PC-9 (cell line): ENCODE measurements around the gene ST8SIA6. TPM values are rescaled to one million over a fixed set of nuclear protein-coding genes. Genes with fewer than 3 reads are reported as not detected.

Experiments
- BruUV-seq: library from RNA; stranded (reverse); fragments of 400-500 nt; replicated peaks from 2 replicates; lab custom pipeline; 2021; lab: Mats Ljungman, UMichigan
- CTCF ChIA-PET: fragments of 300-600 bp; sonication (Branson Sonifier 250); formaldehyde crosslinking; loops from one replicate; lab custom pipeline; 2022; ENCODE audit warnings: antibody characterized with exemption; lab: Charles Lee
- POLR2A ChIA-PET: fragments of 300-600 bp; sonication (Branson Sonifier 250); formaldehyde crosslinking; loops from one replicate; lab custom pipeline; 2022; ENCODE audit warnings: antibody characterized with exemption; ENCODE audit not compliant: unreplicated experiment; lab: Charles Lee
- DNase-seq, 2 experiments: peaks; one replicate each; pipeline versions ENCODE4 v3.0.0 to v3.0.0-alpha.2; 2015 to 2022; ENCODE audit warnings: mixed read lengths in 1 of 2
- H2AFZ ChIP-seq: fragments of 200-600 bp; sonication (generic); 2 replicates; pipeline ENCODE4 v1.8.1; 2017; ENCODE audit warnings: antibody characterized with exemption
- H3F3A ChIP-seq: fragments of 200-600 bp; sonication (generic); 2 replicates; pipeline ENCODE4 v1.8.1; 2017; ENCODE audit warnings: antibody characterized with exemption, mild to moderate bottlenecking, low read depth; ENCODE audit not compliant: insufficient read depth
- H3K27ac ChIP-seq: fragments of 200-600 bp; sonication (generic); 2 replicates; pipeline ENCODE4 v1.6.1; 2016; ENCODE audit warnings: mixed run types
- H3K27me3 ChIP-seq: fragments of 200-600 bp; sonication (generic); 2 replicates; pipeline ENCODE4 v1.6.1; 2016; ENCODE audit warnings: low read depth, mixed run types; ENCODE audit not compliant: insufficient read depth
- H3K36me3 ChIP-seq: fragments of 200-600 bp; sonication (generic); 2 replicates; pipeline ENCODE4 v1.6.1; 2016; ENCODE audit warnings: low read depth, mixed run types
- H3K4me1 ChIP-seq: fragments of 200-600 bp; sonication (generic); replicated peaks from 2 replicates; pipeline ENCODE4 v1.6.1; 2016; ENCODE audit warnings: mixed run types; ENCODE audit not compliant: insufficient read depth
- H3K4me2 ChIP-seq: fragments of 200-600 bp; sonication (generic); 2 replicates; pipeline ENCODE4 v1.6.1; 2017; ENCODE audit warnings: mixed run types
- H3K4me3 ChIP-seq: fragments of 200-600 bp; sonication (generic); 2 replicates; pipeline ENCODE4 v1.6.1; 2016; ENCODE audit warnings: mixed run types
- H3K79me2 ChIP-seq: fragments of 200-600 bp; sonication (generic); 2 replicates; pipeline ENCODE4 v1.6.1; 2017; ENCODE audit warnings: low read depth, mixed run types
- H3K9me2 ChIP-seq: fragments of 200-600 bp; sonication (generic); 2 replicates; pipeline ENCODE4 v1.8.1; 2017; ENCODE audit warnings: mild to moderate bottlenecking; ENCODE audit not compliant: insufficient read depth
- H3K9me3 ChIP-seq: fragments of 200-600 bp; sonication (generic); 2 replicates; pipeline ENCODE4 v1.8.1; 2016; ENCODE audit warnings: low read depth; ENCODE audit not compliant: insufficient read depth
- H4K20me1 ChIP-seq: fragments of 200-600 bp; sonication (generic); 2 replicates; pipeline ENCODE4 v1.8.1; 2017; ENCODE audit not compliant: insufficient read depth
- CTCF ChIP-seq: fragments of 200-600 bp; sonication (generic); conservative IDR thresholded peaks from 2 replicates; pipeline ENCODE4 v1.6.1; 2017; ENCODE audit warnings: mixed run types, antibody characterized with exemption, mild to moderate bottlenecking, moderate library complexity
- EZH2 ChIP-seq: fragments of 200-600 bp; sonication (generic); IDR thresholded peaks from 2 replicates; pipeline ENCODE4 v1.8.0; 2017; ENCODE audit warnings: antibody characterized with exemption, low read depth
- intact Hi-C: fragments of 100-400 bp; cut with micrococcal nuclease; formaldehyde crosslinking; loops from one replicate; pipeline ENCODE4 v1.10.0; 2022; ENCODE audit not compliant: unreplicated experiment
- total RNA-seq: library from RNA; stranded (reverse); gene quantifications from 2 replicates; pipeline ENCODE4 v1.2.3, GENCODE V29; 2021

The ST8SIA6 gene
- total RNA-seq, 1 experiment from 2014 or later = 2.1 TPM

DNA sequence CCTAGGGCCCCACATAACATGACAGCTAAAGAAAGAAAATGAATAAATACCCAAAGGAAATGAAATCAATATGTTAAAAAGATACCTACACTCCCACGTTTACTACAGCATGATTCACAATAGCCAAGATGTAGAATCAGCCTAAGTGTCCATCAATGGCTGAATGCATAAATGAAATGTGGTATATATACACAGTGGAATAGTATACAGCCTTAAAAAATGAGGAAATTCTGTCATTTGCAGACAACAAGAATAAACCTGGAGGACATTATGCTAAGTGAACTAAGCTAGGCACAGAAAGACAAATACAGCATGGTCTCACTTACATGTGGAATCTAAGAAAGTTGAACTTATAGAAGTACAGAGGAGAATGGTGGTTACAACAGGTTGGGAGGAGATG lies 102.9 kb downstream of the ST8SIA6 start:
- no peaks in the 10 kb centered on the region; the same call in 1 of the 2 replicates for H3K9me2 ChIP-seq

GRCh38 chr10:17349717-17350116 lies 104.7 kb downstream of the ST8SIA6 start:
- peak overlapping the region; percentile 91 for H3K4me2 ChIP-seq
- H3K79me2 ChIP-seq = no peaks in the 10 kb centered on the region
- no peaks in the 10 kb centered on the region for H3K27me3 ChIP-seq
- intact Hi-C loops = loop anchor here (5.0 kb wide), 1 partner anchor 83 kb away; no protein-coding TSS in a partner anchor
- H3K4me3 ChIP-seq = no peak overlapping the region
- peaks cover 26% of the 10 kb centered on the region; the same call in 1 of the 2 replicates for H3F3A ChIP-seq
- H3K27ac ChIP-seq = peak overlapping the region; percentile 91
- H3K9me2 ChIP-seq = no peaks in the 10 kb centered on the region; the same call in 1 of the 2 replicates
- no TSS peak for BruUV-seq
- no peaks in the 10 kb centered on the region for H3K9me3 ChIP-seq
- H4K20me1 ChIP-seq = no peaks in the 10 kb centered on the region
- DNase-seq = peak in 1 of 2 experiments; percentile 36
- TF ChIP-seq CTCF (no peak), EZH2 (no peak)
- H3K4me1 ChIP-seq = peaks cover 56% of the 10 kb centered on the region
- H3K36me3 ChIP-seq = no peaks in the 10 kb centered on the region
- ChIA-PET POLR2A (interaction anchor here (0.6 kb wide), 1 partner anchor 274 kb away, joined by 3 read pairs; no protein-coding TSS in a partner anchor), CTCF (interaction anchor here (0.7 kb wide), 1 partner anchor 142 kb away, joined by 3 read pairs; no protein-coding TSS in a partner anchor)
- H2AFZ ChIP-seq = no peak overlapping the region; the same call in 1 of the 2 replicates

More for the DNA sequence above, 102.9 kb downstream of the ST8SIA6 start:
- DNase-seq = no peak
- H3K27me3 ChIP-seq = no peaks in the 10 kb centered on the region
- no peaks in the 10 kb centered on the region for H3K79me2 ChIP-seq
- ChIA-PET CTCF (no interaction called here), POLR2A (no interaction called here)
- H3K9me3 ChIP-seq = no peaks in the 10 kb centered on the region
- intact Hi-C loops = no loop called here
- no peaks in the 10 kb centered on the region for H3K36me3 ChIP-seq
- H3F3A ChIP-seq = peaks cover 26% of the 10 kb centered on the region; the same call in 1 of the 2 replicates
- no TSS peak for BruUV-seq
- H3K4me1 ChIP-seq = peaks cover 56% of the 10 kb centered on the region
- no peak overlapping the region for H3K4me3 ChIP-seq
- no peak overlapping the region for H2AFZ ChIP-seq
- TF ChIP-seq EZH2 = no peak
- TF ChIP-seq CTCF = no peak
- H3K27ac ChIP-seq = no peak overlapping the region
- no peak overlapping the region for H3K4me2 ChIP-seq
- H4K20me1 ChIP-seq = no peaks in the 10 kb centered on the region

GRCh38 chr10:17348501-17349349 lies 105.7 kb downstream of the ST8SIA6 start:
- Histone ChIP-seq H3K27ac (peak overlapping the region; percentile 91), H4K20me1 (no peaks in the 10 kb centered on the region), H3F3A (peaks cover 21% of the 10 kb centered on the region; the same call in 1 of the 2 replicates), H2AFZ (peak overlapping the region; percentile 75), H3K4me3 (peak overlapping the region; percentile 54), H3K36me3 (no peaks in the 10 kb centered on the region), H3K4me2 (peak overlapping the region; percentile 91), H3K9me2 (no peaks in the 10 kb centered on the region; the same call in 1 of the 2 replicates), H3K79me2 (no peaks in the 10 kb centered on the region), H3K4me1 (peaks cover 46% of the 10 kb centered on the region), H3K9me3 (no peaks in the 10 kb centered on the region), H3K27me3 (no peaks in the 10 kb centered on the region)
- peak; percentile 83 to 85 for DNase-seq
- POLR2A ChIA-PET = interaction anchor here (0.6 kb wide), 2 partner anchors 149 to 531 kb away, joined by 3 to 6 read pairs; partner anchors contain the start of gene RSU1
- intact Hi-C loops = loop anchor here (5.0 kb wide), 1 partner anchor 84 kb away; no protein-coding TSS in a partner anchor
- TF ChIP-seq CTCF (no peak), EZH2 (no peak)
- BruUV-seq = no TSS peak
- CTCF ChIA-PET = interaction anchor here (0.8 kb wide), 1 partner anchor 9 kb away, joined by 4 read pairs; no protein-coding TSS in a partner anchor
